AG09319 (cell line): ENCODE data around the gene SDSL.

Experiments used
- DNase-seq: peaks from one replicate; pipeline ENCODE4 v3.0.0-alpha.2; 2010; ENCODE audit warnings: low read depth; ENCODE audit errors: extremely low read depth
- TF ChIP-seq, protein P1 (sequence below): IDR thresholded peaks from 2 replicates; pipeline ENCODE4 v1.5.1; 2011; ENCODE audit warnings: low read depth, mild to moderate bottlenecking, inconsistent platforms, low read length, moderate library complexity

The SDSL gene, protein sequence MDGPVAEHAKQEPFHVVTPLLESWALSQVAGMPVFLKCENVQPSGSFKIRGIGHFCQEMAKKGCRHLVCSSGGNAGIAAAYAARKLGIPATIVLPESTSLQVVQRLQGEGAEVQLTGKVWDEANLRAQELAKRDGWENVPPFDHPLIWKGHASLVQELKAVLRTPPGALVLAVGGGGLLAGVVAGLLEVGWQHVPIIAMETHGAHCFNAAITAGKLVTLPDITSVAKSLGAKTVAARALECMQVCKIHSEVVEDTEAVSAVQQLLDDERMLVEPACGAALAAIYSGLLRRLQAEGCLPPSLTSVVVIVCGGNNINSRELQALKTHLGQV

DNA sequence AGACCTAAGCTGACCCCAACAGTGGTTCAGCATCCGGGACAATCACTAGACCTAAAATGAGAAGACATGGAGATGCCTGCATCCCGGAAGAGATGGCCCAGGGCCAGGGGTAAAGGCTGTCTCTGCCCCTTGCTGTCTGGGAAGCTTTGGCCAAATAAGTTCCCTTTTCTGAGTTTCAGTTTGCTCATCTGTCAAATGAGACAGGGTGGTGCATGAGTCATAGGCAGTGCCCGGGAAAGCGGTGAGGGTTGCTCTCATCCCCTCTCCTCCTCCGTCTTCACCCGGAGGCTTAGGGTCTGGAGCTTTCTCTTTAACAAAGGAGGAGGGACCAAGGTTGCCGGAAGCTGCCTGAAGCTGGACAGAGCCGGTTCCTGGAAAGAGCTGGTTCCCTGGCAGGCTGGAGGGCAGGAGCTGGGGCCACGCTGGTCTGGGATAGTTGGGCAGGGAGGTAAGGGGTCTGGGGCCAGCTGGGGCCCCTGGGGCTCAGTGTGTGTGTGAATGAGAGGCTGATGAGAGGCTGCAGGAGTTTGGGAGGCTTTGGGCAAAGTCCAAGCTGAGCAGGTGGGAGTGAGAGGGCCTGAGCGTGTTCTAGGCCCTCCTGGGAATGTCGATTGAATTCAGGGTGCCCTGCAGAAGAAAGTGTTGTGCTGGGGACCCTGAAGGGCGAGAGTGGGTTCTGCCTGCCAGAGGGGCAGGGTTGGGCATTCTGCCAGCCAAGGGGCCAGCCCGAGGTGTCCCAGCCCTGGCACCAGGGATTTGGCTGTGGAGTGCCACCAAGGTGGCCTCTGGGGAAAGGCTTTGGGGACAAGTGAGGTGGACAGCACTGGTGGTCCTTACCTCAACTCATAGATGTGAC, at the start of gene SDSL:
Gene SDSL (plus strand): TSS at position 351 of the 856 bp plus-strand sequence. CDS start 5,603 bp downstream, outside the sequence.
- TF ChIP-seq, protein P1, sequence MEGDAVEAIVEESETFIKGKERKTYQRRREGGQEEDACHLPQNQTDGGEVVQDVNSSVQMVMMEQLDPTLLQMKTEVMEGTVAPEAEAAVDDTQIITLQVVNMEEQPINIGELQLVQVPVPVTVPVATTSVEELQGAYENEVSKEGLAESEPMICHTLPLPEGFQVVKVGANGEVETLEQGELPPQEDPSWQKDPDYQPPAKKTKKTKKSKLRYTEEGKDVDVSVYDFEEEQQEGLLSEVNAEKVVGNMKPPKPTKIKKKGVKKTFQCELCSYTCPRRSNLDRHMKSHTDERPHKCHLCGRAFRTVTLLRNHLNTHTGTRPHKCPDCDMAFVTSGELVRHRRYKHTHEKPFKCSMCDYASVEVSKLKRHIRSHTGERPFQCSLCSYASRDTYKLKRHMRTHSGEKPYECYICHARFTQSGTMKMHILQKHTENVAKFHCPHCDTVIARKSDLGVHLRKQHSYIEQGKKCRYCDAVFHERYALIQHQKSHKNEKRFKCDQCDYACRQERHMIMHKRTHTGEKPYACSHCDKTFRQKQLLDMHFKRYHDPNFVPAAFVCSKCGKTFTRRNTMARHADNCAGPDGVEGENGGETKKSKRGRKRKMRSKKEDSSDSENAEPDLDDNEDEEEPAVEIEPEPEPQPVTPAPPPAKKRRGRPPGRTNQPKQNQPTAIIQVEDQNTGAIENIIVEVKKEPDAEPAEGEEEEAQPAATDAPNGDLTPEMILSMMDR = no peak
- DNase-seq = peak; percentile 38

DNA sequence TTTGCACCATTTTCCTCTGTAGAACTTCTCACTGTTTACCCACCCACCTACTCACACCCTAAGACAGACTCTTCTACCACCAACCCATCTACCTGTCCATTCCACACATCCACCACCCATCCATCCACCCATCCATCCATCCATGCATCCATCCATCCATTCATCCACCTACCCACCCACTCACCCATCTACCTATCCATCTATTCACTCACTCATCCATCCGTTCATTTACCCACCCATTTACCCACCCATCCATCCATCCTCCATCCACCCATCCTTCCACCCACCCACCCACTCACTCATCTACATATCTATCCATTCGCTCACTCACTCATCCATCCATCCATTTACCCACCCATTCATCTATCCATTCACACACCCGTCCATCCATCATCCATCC, 48.7 kb upstream of the SDSL start:
- no peak for DNase-seq
- TF ChIP-seq, protein P1 = no peak

DNA sequence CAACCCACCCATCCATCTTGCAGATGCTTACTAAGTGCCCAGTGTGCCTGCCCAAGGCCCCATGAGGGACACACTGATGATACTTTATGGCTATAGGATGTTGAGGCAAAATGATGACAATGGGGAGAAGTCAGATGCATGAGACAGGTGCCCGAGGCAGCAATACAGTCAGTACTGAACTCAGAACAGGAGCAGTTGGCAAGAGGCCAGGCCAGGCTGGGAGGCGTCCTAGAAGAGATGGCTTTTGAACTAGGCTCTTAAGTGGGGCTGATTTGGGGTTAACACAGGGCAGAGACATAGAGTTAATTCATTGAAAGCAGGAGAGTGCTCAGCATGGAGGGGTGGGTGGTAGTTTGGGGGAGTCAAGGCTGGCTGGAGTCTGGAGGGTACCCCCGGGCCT, 48.2 kb upstream of the SDSL start:
- no peak for DNase-seq
- TF ChIP-seq, protein P1 = no peak

DNA sequence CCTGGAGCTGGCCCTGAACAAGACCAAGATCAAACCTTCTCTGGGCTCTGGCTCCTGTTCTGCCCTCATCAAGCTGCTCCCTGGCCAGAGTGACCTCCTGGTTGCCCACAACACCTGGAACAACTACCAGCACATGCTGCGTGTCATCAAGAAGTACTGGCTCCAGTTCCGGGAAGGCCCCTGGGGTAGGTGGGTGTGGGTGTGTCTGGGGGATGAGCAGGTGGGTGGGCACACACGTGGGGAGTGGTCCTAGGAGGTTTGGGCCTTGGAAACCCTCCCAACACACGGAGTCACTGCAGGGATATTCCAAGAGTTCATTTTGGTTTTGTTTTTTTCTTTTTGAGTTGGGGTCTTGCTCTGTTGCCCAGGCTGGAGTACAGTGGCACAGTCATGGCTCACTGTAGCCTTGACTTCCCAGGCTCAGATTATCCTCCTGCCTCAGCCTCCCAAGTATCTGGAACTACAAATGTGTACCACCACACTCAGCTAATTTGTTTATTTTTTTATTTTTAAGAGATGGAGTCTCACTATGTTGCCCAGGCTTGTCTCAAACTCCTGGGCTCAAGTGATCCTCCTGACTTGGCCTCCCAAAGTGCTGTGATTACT, 47.3 kb upstream of the SDSL start:
- DNase-seq = no peak

DNA sequence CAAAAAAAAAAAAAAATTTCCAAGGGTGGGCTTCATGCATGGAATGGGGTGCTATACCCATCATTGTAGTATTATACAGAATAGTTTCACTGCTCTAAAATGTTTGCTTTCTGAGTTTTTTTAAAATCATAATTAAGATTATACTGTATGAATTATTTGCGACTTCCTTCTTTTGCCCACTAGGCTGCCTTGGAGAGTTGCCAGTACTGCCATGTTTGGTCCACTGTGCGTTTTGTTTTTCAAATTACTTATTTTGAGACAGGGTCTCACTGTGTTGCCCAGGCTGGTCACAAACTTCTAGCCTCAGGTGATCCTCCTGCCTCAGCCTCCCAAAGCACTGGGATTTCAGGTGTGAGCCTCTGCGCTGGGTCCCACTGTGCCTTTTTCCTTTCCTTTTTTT, 43.9 kb upstream of the SDSL start:
- TF ChIP-seq, protein P1 = no peak
- DNase-seq = no peak

More for the DNA sequence above, 47.3 kb upstream of the SDSL start:
- TF ChIP-seq, protein P1 = no peak

DNA sequence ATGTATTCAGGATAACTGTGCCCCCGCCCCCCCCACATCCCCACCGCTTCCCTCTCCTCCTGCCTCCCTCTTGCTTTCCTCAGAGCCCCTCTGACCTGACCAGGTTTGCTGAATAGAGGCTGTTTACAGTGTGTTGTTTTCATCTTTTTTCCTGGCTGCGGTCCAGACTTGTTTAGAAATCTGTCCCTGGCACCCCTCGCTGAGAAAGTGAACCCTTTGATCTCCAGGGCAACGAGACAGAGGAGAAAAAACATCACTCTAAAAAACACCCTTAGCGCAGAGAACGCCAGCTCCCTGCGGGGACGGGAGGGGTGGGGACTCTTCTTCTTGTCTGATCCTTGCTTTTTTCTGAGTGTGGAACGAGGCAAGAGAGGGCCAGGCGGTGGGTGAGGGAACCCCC, 41.0 kb upstream of the SDSL start:
- DNase-seq = no peak
- TF ChIP-seq, protein P1 = no peak
